Activated naive CD4-positive, alpha-beta T cell treated with anti-CD3 and anti-CD28 coated beads for 36 hours (primary cell): ENCODE data around the gene TUBAL3. TPM values are rescaled to one million over a fixed set of nuclear protein-coding genes. Genes with fewer than 3 reads are reported as not detected.

Experiments
- CTCF ChIA-PET: fragments of 350-600 bp; sonication (Branson Sonifier 250); formaldehyde crosslinking; loops from one replicate; lab custom pipeline; 2021; ENCODE audit warnings: antibody characterized with exemption; lab: Charles Lee
- DNase-seq: peaks from one replicate; pipeline ENCODE4 v3.0.0-alpha.2; 2020
- H3K27ac Mint-ChIP-seq: one replicate; pipeline ENCODE4 v1.8.0; 2021; ENCODE audit warnings: mild to moderate bottlenecking, mixed read lengths
- H3K27me3 Mint-ChIP-seq: one replicate; pipeline ENCODE4 v1.8.0; 2021; ENCODE audit warnings: low read depth, mixed read lengths
- H3K36me3 Mint-ChIP-seq: one replicate; pipeline ENCODE4 v1.8.0; 2021; ENCODE audit warnings: low read depth, mixed read lengths
- H3K4me1 Mint-ChIP-seq: one replicate; pipeline ENCODE4 v1.8.0; 2021; ENCODE audit warnings: low read depth, mixed read lengths
- H3K4me3 Mint-ChIP-seq: one replicate; pipeline ENCODE4 v1.8.0; 2021; ENCODE audit warnings: mild to moderate bottlenecking, moderate library complexity, mixed read lengths
- H3K9me3 Mint-ChIP-seq: one replicate; pipeline ENCODE4 v1.8.0; 2021; ENCODE audit warnings: mixed read lengths
- intact Hi-C: fragments of 100-400 bp; cut with micrococcal nuclease; formaldehyde crosslinking; loops from one replicate; pipeline ENCODE4 v1.15.1; 2023
- total RNA-seq, 2 experiments: library from RNA; stranded (reverse); gene quantifications; one replicate each; pipeline ENCODE4 v1.2.3, GENCODE V29; 2021

Gene TUBAL3
- total RNA-seq, 2 experiments from 2014 or later: not detected

- H3K36me3 Mint-ChIP-seq: no peaks in the 10 kb centered on the region
- H3K27ac Mint-ChIP-seq: no peak overlapping the region
- no peak for DNase-seq
- H3K9me3 Mint-ChIP-seq: no peaks in the 10 kb centered on the region
- H3K27me3 Mint-ChIP-seq: no peaks in the 10 kb centered on the region
- no peak overlapping the region for H3K4me3 Mint-ChIP-seq
- intact Hi-C loops: loop anchor here (10.0 kb wide), 2 partner anchors 241 to 611 kb away; partner anchors contain the start of gene TASOR2
- CTCF ChIA-PET: interaction anchor here (0.7 to 11.0 kb wide), 6 partner anchors 9 to 270 kb away, joined by 3 to 244 read pairs (median 3); no protein-coding TSS in a partner anchor
- peaks cover 31% of the 10 kb centered on the region for H3K4me1 Mint-ChIP-seq
Measured at GRCh38 chr10:5443429-5443828, 38.8 kb upstream of the TUBAL3 start.

- H3K4me1 Mint-ChIP-seq: peaks cover 27% of the 10 kb centered on the region
- H3K4me3 Mint-ChIP-seq: no peak overlapping the region
Measured at GRCh38 chr10:5442990-5443370, 38.4 kb upstream of the TUBAL3 start.

GRCh38 chr10:5442065-5442989 lies 37.7 kb upstream of the TUBAL3 start:
- intact Hi-C loops: loop anchor here (1.0 to 10.0 kb wide), 4 partner anchors 181 to 612 kb away; partner anchors contain the start of gene TASOR2
- H3K27me3 Mint-ChIP-seq: no peaks in the 10 kb centered on the region
- DNase-seq: peak; percentile 37
- H3K36me3 Mint-ChIP-seq: no peaks in the 10 kb centered on the region
- CTCF ChIA-PET: interaction anchor here (0.6 to 11.0 kb wide), 12 partner anchors 8 to 271 kb away, joined by 3 to 244 read pairs (median 4); no protein-coding TSS in a partner anchor
- no peak overlapping the region for H3K4me3 Mint-ChIP-seq
- no peaks in the 10 kb centered on the region for H3K9me3 Mint-ChIP-seq
- no peak overlapping the region for H3K27ac Mint-ChIP-seq
- H3K4me1 Mint-ChIP-seq: peaks cover 22% of the 10 kb centered on the region

More at GRCh38 chr10:5442990-5443370, 38.4 kb upstream of the TUBAL3 start:
- no peaks in the 10 kb centered on the region for H3K9me3 Mint-ChIP-seq
- CTCF ChIA-PET: interaction anchor here (0.6 to 11.0 kb wide), 10 partner anchors 8 to 271 kb away, joined by 3 to 244 read pairs (median 4); no protein-coding TSS in a partner anchor
- no peaks in the 10 kb centered on the region for H3K27me3 Mint-ChIP-seq
- DNase-seq: no peak
- H3K36me3 Mint-ChIP-seq: no peaks in the 10 kb centered on the region
- intact Hi-C loops: loop anchor here (1.0 to 10.0 kb wide), 4 partner anchors 180 to 612 kb away; partner anchors contain the start of gene TASOR2
- no peak overlapping the region for H3K27ac Mint-ChIP-seq

- Mint-ChIP-seq H3K36me3 (no peaks in the 10 kb centered on the region), H3K4me1 (peaks cover 13% of the 10 kb centered on the region), H3K9me3 (no peaks in the 10 kb centered on the region), H3K27ac (no peak overlapping the region), H3K27me3 (no peaks in the 10 kb centered on the region), H3K4me3 (no peak overlapping the region)
- CTCF ChIA-PET: interaction anchor here (0.6 to 11.0 kb wide), 3 partner anchors 154 to 603 kb away, joined by 3 to 244 read pairs (median 3); no protein-coding TSS in a partner anchor
- DNase-seq: no peak
- intact Hi-C loops: loop anchor here (10.0 kb wide), 2 partner anchors 244 to 614 kb away; partner anchors contain the start of gene TASOR2
Measured at GRCh38 chr10:5441106-5441505, 36.5 kb upstream of the TUBAL3 start.

- Mint-ChIP-seq H3K9me3 (no peaks in the 10 kb centered on the region), H3K4me3 (no peak overlapping the region), H3K36me3 (no peaks in the 10 kb centered on the region), H3K27ac (no peak overlapping the region), H3K4me1 (peaks cover 11% of the 10 kb centered on the region), H3K27me3 (no peaks in the 10 kb centered on the region)
- CTCF ChIA-PET: interaction anchor here (0.5 to 11.0 kb wide), 2 partner anchors 118 to 185 kb away, joined by 4 to 244 read pairs; no protein-coding TSS in a partner anchor
- intact Hi-C loops: loop anchor here (10.0 kb wide), 2 partner anchors 245 to 615 kb away; partner anchors contain the start of gene TASOR2
- no peak for DNase-seq
Measured at GRCh38 chr10:5440206-5440605, 35.6 kb upstream of the TUBAL3 start.

- Mint-ChIP-seq H3K27me3 (no peaks in the 10 kb centered on the region), H3K4me1 (peaks cover 8% of the 10 kb centered on the region), H3K9me3 (no peaks in the 10 kb centered on the region), H3K36me3 (peaks cover 11% of the 10 kb centered on the region), H3K4me3 (no peak overlapping the region), H3K27ac (no peak overlapping the region)
- DNase-seq: no peak
- intact Hi-C loops: loop anchor here (2.0 kb wide), 1 partner anchor 621 kb away; no protein-coding TSS in a partner anchor
- CTCF ChIA-PET: interaction anchor here (0.6 to 4.3 kb wide), 12 partner anchors 8 to 609 kb away, joined by 3 to 27 read pairs (median 5); partner anchors contain the start of gene AKR1E2
Measured at GRCh38 chr10:5435328-5435727, 30.7 kb upstream of the TUBAL3 start.

- CTCF ChIA-PET: interaction anchor here (0.6 to 4.3 kb wide), 20 partner anchors 9 to 954 kb away, joined by 3 to 27 read pairs (median 4); partner anchors contain the start of gene TUBAL3
- Mint-ChIP-seq H3K27ac (no peak overlapping the region), H3K4me3 (no peak overlapping the region), H3K36me3 (peaks cover 13% of the 10 kb centered on the region), H3K4me1 (peaks cover 8% of the 10 kb centered on the region), H3K9me3 (no peaks in the 10 kb centered on the region), H3K27me3 (no peaks in the 10 kb centered on the region)
- intact Hi-C loops: loop anchor here (1.0 to 5.0 kb wide), 4 partner anchors 152 to 619 kb away; partner anchors contain the start of gene AKR1C3
- no peak for DNase-seq
Measured at GRCh38 chr10:5434017-5434753, 29.6 kb upstream of the TUBAL3 start.

GRCh38 chr10:5433182-5433581 lies 28.6 kb upstream of the TUBAL3 start:
- peaks cover 13% of the 10 kb centered on the region for H3K36me3 Mint-ChIP-seq
- no peaks in the 10 kb centered on the region for H3K27me3 Mint-ChIP-seq
- H3K4me1 Mint-ChIP-seq: peaks cover 8% of the 10 kb centered on the region
- no peak for DNase-seq
- H3K27ac Mint-ChIP-seq: no peak overlapping the region
- H3K4me3 Mint-ChIP-seq: no peak overlapping the region
- intact Hi-C loops: loop anchor here (5.0 kb wide), 2 partner anchors 151 to 341 kb away; partner anchors contain the start of gene AKR1C3
- CTCF ChIA-PET: interaction anchor here (0.6 to 4.3 kb wide), 11 partner anchors 8 to 618 kb away, joined by 3 to 27 read pairs (median 4); no protein-coding TSS in a partner anchor
- H3K9me3 Mint-ChIP-seq: no peaks in the 10 kb centered on the region

- no peak overlapping the region for H3K27ac Mint-ChIP-seq
- no peaks in the 10 kb centered on the region for H3K9me3 Mint-ChIP-seq
- H3K27me3 Mint-ChIP-seq: no peaks in the 10 kb centered on the region
- intact Hi-C loops: no loop called here
- CTCF ChIA-PET: interaction anchor here (1.0 kb wide), 1 partner anchor 34 kb away, joined by 3 read pairs; no protein-coding TSS in a partner anchor
- DNase-seq: no peak
- H3K36me3 Mint-ChIP-seq: peaks cover 21% of the 10 kb centered on the region
- peaks cover 6% of the 10 kb centered on the region for H3K4me1 Mint-ChIP-seq
- H3K4me3 Mint-ChIP-seq: no peak overlapping the region
Measured at GRCh38 chr10:5428133-5428532, 23.5 kb upstream of the TUBAL3 start.

- Mint-ChIP-seq H3K27me3 (no peaks in the 10 kb centered on the region), H3K27ac (no peak overlapping the region), H3K9me3 (peaks cover 3% of the 10 kb centered on the region), H3K36me3 (peaks cover 11% of the 10 kb centered on the region), H3K4me3 (no peak overlapping the region), H3K4me1 (peaks cover 6% of the 10 kb centered on the region)
- CTCF ChIA-PET: interaction anchor here (0.6 to 2.4 kb wide), 6 partner anchors 9 to 610 kb away, joined by 3 to 11 read pairs (median 4); no protein-coding TSS in a partner anchor
- no peak for DNase-seq
- intact Hi-C loops: no loop called here
Measured at GRCh38 chr10:5424751-5425150, 20.1 kb upstream of the TUBAL3 start.

- Mint-ChIP-seq H3K4me1 (peaks cover 6% of the 10 kb centered on the region), H3K27ac (no peak overlapping the region), H3K36me3 (peaks cover 11% of the 10 kb centered on the region), H3K27me3 (no peaks in the 10 kb centered on the region), H3K4me3 (no peak overlapping the region), H3K9me3 (peaks cover 9% of the 10 kb centered on the region)
- no peak for DNase-seq
- intact Hi-C loops: no loop called here
- CTCF ChIA-PET: interaction anchor here (0.8 to 2.4 kb wide), 4 partner anchors 10 to 200 kb away, joined by 3 to 11 read pairs (median 6); no protein-coding TSS in a partner anchor
Measured at GRCh38 chr10:5423771-5424170, 19.1 kb upstream of the TUBAL3 start.
